A673 (cell line): ENCODE results near the gene CADPS2.

Source experiments
- CTCF ChIP-seq: fragments of 300-800, 200-600 bp; sonication (generic); conservative IDR thresholded peaks from 2 replicates; pipeline ENCODE4 v1.5.1; 2017; ENCODE audit warnings: low read depth, mild to moderate bottlenecking, antibody characterized with exemption, low read length, moderate library complexity, mixed read lengths
- EZH2 ChIP-seq: fragments of 200-600 bp; sonication (generic); IDR thresholded peaks from 2 replicates; pipeline ENCODE4 v1.6.1; 2017; ENCODE audit warnings: borderline replicate concordance, low read depth, mild to moderate bottlenecking, mixed read lengths, antibody characterized with exemption, low read length; ENCODE audit not compliant: poor library complexity, severe bottlenecking

GRCh38 chr7:122637784-122638183 is 248.5 kb downstream of the CADPS2 start:
- TF ChIP-seq CTCF (no peak), EZH2 (no peak)
